Measurements from ENCODE around the gene ZNF664. TPM values are rescaled to one million over a fixed set of nuclear protein-coding genes. Genes with fewer than 3 reads are reported as not detected.

Gene ZNF664
- total RNA-seq, 2 donors from 2014 or later = 124 TPM

GRCh38 chr12:123961585-123962345 is 11.2 kb upstream of the ZNF664 start:
- peak; percentile 63 for DNase-seq
- Histone ChIP-seq H3K4me1 (no peaks in the 10 kb centered on the region), H3K27me3 (no peaks in the 10 kb centered on the region), H3K9me3 (no peaks in the 10 kb centered on the region), H3K4me3 (no peak overlapping the region), H3K36me3 (no peaks in the 10 kb centered on the region), H3K9ac (ENCODE audit: low read depth in 2 of 2, low read length in 2 of 2) (peak overlapping the region in 1 of 2 donors; percentile 43), H3K27ac (no peak overlapping the region)
- intact Hi-C loops (cut with DNase I) = no loop called here
- TF ChIP-seq CTCF (IDR thresholded peaks at IDR 0.05) = no peak

- DNase-seq = no peak
- no peak for TF ChIP-seq CTCF (IDR thresholded peaks at IDR 0.05)
- Histone ChIP-seq H3K4me1 (no peaks in the 10 kb centered on the region), H3K27ac (no peak overlapping the region), H3K9me3 (no peaks in the 10 kb centered on the region), H3K27me3 (no peaks in the 10 kb centered on the region), H3K36me3 (no peaks in the 10 kb centered on the region), H3K4me3 (no peak overlapping the region), H3K9ac (ENCODE audit: low read depth in 2 of 2, low read length in 2 of 2) (no peak overlapping the region)
- intact Hi-C loops (cut with DNase I) = no loop called here
Measured at GRCh38 chr12:123962513-123962912, 10.5 kb upstream of the ZNF664 start.

- TF ChIP-seq CTCF (IDR thresholded peaks at IDR 0.05) = no peak
- DNase-seq = no peak
- H3K4me3 ChIP-seq = no peak overlapping the region
- H3K4me1 ChIP-seq = no peaks in the 10 kb centered on the region
- H3K9me3 ChIP-seq = no peaks in the 10 kb centered on the region
- H3K27ac ChIP-seq = no peak overlapping the region
- no peaks in the 10 kb centered on the region for H3K27me3 ChIP-seq
- H3K9ac ChIP-seq (ENCODE audit: low read depth in 2 of 2, low read length in 2 of 2) = peak overlapping the region in 1 of 2 donors; percentile 7
- intact Hi-C loops (cut with DNase I) = no loop called here
- H3K36me3 ChIP-seq = no peaks in the 10 kb centered on the region
Measured at GRCh38 chr12:123963821-123964220, 9.2 kb upstream of the ZNF664 start.

- no peaks in the 10 kb centered on the region for H3K36me3 ChIP-seq
- DNase-seq = no peak
Measured at GRCh38 chr12:123965382-123965781, 7.6 kb upstream of the ZNF664 start.

GRCh38 chr12:123966596-123966995 is 6.4 kb upstream of the ZNF664 start:
- Histone ChIP-seq H3K27ac (no peak overlapping the region), H3K9me3 (no peaks in the 10 kb centered on the region), H3K4me1 (no peaks in the 10 kb centered on the region), H3K36me3 (no peaks in the 10 kb centered on the region), H3K4me3 (no peak overlapping the region), H3K27me3 (no peaks in the 10 kb centered on the region), H3K9ac (ENCODE audit: low read depth in 2 of 2, low read length in 2 of 2) (no peak overlapping the region)
- DNase-seq = no peak
- no peak for TF ChIP-seq CTCF (IDR thresholded peaks at IDR 0.05)
- intact Hi-C loops (cut with DNase I) = no loop called here

More at GRCh38 chr12:123965382-123965781, 7.6 kb upstream of the ZNF664 start:
- Histone ChIP-seq H3K4me1 (no peaks in the 10 kb centered on the region), H3K9ac (ENCODE audit: low read depth in 2 of 2, low read length in 2 of 2) (no peak overlapping the region), H3K4me3 (no peak overlapping the region), H3K27me3 (no peaks in the 10 kb centered on the region), H3K27ac (no peak overlapping the region), H3K9me3 (no peaks in the 10 kb centered on the region)
- TF ChIP-seq CTCF (IDR thresholded peaks at IDR 0.05) = no peak
- intact Hi-C loops (cut with DNase I) = no loop called here
